PC-9 (cell line): ENCODE measurements around the gene FAM131A. TPM values are rescaled to one million over a fixed set of nuclear protein-coding genes. Genes with fewer than 3 reads are reported as not detected.

ENCODE experiments used
- BruUV-seq: library from RNA; stranded (reverse); fragments of 400-500 nt; replicated peaks from 2 replicates; lab custom pipeline; 2021; lab: Mats Ljungman, UMichigan
- CTCF ChIA-PET: fragments of 300-600 bp; sonication (Branson Sonifier 250); formaldehyde crosslinking; loops from one replicate; lab custom pipeline; 2022; ENCODE audit warnings: antibody characterized with exemption; lab: Charles Lee
- POLR2A ChIA-PET: fragments of 300-600 bp; sonication (Branson Sonifier 250); formaldehyde crosslinking; loops from one replicate; lab custom pipeline; 2022; ENCODE audit warnings: antibody characterized with exemption; ENCODE audit not compliant: unreplicated experiment; lab: Charles Lee
- DNase-seq, 2 experiments: peaks; one replicate each; pipeline versions ENCODE4 v3.0.0 to v3.0.0-alpha.2; 2015 to 2022; ENCODE audit warnings: mixed read lengths in 1 of 2
- H2AFZ ChIP-seq: fragments of 200-600 bp; sonication (generic); 2 replicates; pipeline ENCODE4 v1.8.1; 2017; ENCODE audit warnings: antibody characterized with exemption
- H3F3A ChIP-seq: fragments of 200-600 bp; sonication (generic); 2 replicates; pipeline ENCODE4 v1.8.1; 2017; ENCODE audit warnings: antibody characterized with exemption, mild to moderate bottlenecking, low read depth; ENCODE audit not compliant: insufficient read depth
- H3K27ac ChIP-seq: fragments of 200-600 bp; sonication (generic); 2 replicates; pipeline ENCODE4 v1.6.1; 2016; ENCODE audit warnings: mixed run types
- H3K27me3 ChIP-seq: fragments of 200-600 bp; sonication (generic); 2 replicates; pipeline ENCODE4 v1.6.1; 2016; ENCODE audit warnings: low read depth, mixed run types; ENCODE audit not compliant: insufficient read depth
- H3K36me3 ChIP-seq: fragments of 200-600 bp; sonication (generic); 2 replicates; pipeline ENCODE4 v1.6.1; 2016; ENCODE audit warnings: low read depth, mixed run types
- H3K4me1 ChIP-seq: fragments of 200-600 bp; sonication (generic); replicated peaks from 2 replicates; pipeline ENCODE4 v1.6.1; 2016; ENCODE audit warnings: mixed run types; ENCODE audit not compliant: insufficient read depth
- H3K4me2 ChIP-seq: fragments of 200-600 bp; sonication (generic); 2 replicates; pipeline ENCODE4 v1.6.1; 2017; ENCODE audit warnings: mixed run types
- H3K4me3 ChIP-seq: fragments of 200-600 bp; sonication (generic); 2 replicates; pipeline ENCODE4 v1.6.1; 2016; ENCODE audit warnings: mixed run types
- H3K79me2 ChIP-seq: fragments of 200-600 bp; sonication (generic); 2 replicates; pipeline ENCODE4 v1.6.1; 2017; ENCODE audit warnings: low read depth, mixed run types
- H3K9me2 ChIP-seq: fragments of 200-600 bp; sonication (generic); 2 replicates; pipeline ENCODE4 v1.8.1; 2017; ENCODE audit warnings: mild to moderate bottlenecking; ENCODE audit not compliant: insufficient read depth
- H3K9me3 ChIP-seq: fragments of 200-600 bp; sonication (generic); 2 replicates; pipeline ENCODE4 v1.8.1; 2016; ENCODE audit warnings: low read depth; ENCODE audit not compliant: insufficient read depth
- H4K20me1 ChIP-seq: fragments of 200-600 bp; sonication (generic); 2 replicates; pipeline ENCODE4 v1.8.1; 2017; ENCODE audit not compliant: insufficient read depth
- CTCF ChIP-seq: fragments of 200-600 bp; sonication (generic); conservative IDR thresholded peaks from 2 replicates; pipeline ENCODE4 v1.6.1; 2017; ENCODE audit warnings: mixed run types, antibody characterized with exemption, mild to moderate bottlenecking, moderate library complexity
- EZH2 ChIP-seq: fragments of 200-600 bp; sonication (generic); IDR thresholded peaks from 2 replicates; pipeline ENCODE4 v1.8.0; 2017; ENCODE audit warnings: antibody characterized with exemption, low read depth
- intact Hi-C: fragments of 100-400 bp; cut with micrococcal nuclease; formaldehyde crosslinking; loops from one replicate; pipeline ENCODE4 v1.10.0; 2022; ENCODE audit not compliant: unreplicated experiment
- total RNA-seq: library from RNA; stranded (reverse); gene quantifications from 2 replicates; pipeline ENCODE4 v1.2.3, GENCODE V29; 2021

FAM131A gene
- total RNA-seq, 1 experiment from 2014 or later: 25.5 TPM

DNA sequence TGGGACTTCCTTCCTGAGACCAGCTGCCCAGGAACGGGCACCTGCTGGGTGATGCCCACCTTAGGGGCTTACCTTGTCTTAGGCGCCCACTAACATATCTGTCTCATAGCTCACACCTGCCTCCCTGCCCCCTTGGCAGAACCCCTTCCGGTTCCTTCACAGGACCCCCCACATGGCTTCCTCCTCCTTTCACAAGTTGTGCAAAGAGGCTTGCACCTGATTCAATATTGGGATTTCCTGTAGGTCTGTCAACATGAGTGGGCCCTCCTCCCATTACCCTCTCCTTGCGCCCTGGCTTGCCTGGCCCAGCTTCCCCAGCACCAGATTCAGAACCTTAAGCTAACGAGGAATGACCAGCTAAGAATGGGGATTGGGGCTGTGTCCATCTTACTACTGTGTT is 40.0 kb downstream of the FAM131A start:
- H3F3A ChIP-seq: no peaks in the 10 kb centered on the region
- no peaks in the 10 kb centered on the region for H4K20me1 ChIP-seq
- ChIA-PET CTCF (interaction anchor here (0.6 kb wide), 1 partner anchor 27 kb away, joined by 6 read pairs; no protein-coding TSS in a partner anchor), POLR2A (no interaction called here)
- no peaks in the 10 kb centered on the region for H3K9me3 ChIP-seq
- BruUV-seq: no TSS peak
- no peaks in the 10 kb centered on the region for H3K9me2 ChIP-seq
- H3K79me2 ChIP-seq: no peaks in the 10 kb centered on the region
- no peaks in the 10 kb centered on the region for H3K36me3 ChIP-seq
- DNase-seq: no peak
- H3K4me3 ChIP-seq: no peak overlapping the region
- no peak overlapping the region for H3K27ac ChIP-seq
- H3K27me3 ChIP-seq: peaks cover 82% of the 10 kb centered on the region
- H2AFZ ChIP-seq: no peak overlapping the region
- no peaks in the 10 kb centered on the region for H3K4me1 ChIP-seq
- no peak overlapping the region for H3K4me2 ChIP-seq
- intact Hi-C loops: no loop called here
- TF ChIP-seq CTCF (no peak), EZH2 (no peak)

- CTCF ChIA-PET: interaction anchor here (0.6 kb wide), 1 partner anchor 27 kb away, joined by 6 read pairs; no protein-coding TSS in a partner anchor
- H3K4me2 ChIP-seq: no peak within 1 kb of the TSS
- no peak within 1 kb of the TSS for H2AFZ ChIP-seq
- H3K79me2 ChIP-seq: no peaks in the 10 kb centered on the region
- H3K4me1 ChIP-seq: no peaks in the 10 kb centered on the region
- H4K20me1 ChIP-seq: no peaks in the 10 kb centered on the region
- H3K36me3 ChIP-seq: no peaks in the 10 kb centered on the region
- POLR2A ChIA-PET: no interaction called here
- no peak for DNase-seq
- no peaks in the 10 kb centered on the region for H3K9me2 ChIP-seq
- H3K27ac ChIP-seq: no peak within 1 kb of the TSS
- H3K27me3 ChIP-seq: peaks cover 88% of the 10 kb centered on the region
- H3F3A ChIP-seq: no peaks in the 10 kb centered on the region
- H3K4me3 ChIP-seq: no peak within 1 kb of the TSS
- TF ChIP-seq EZH2 (no peak), CTCF (no peak)
- no peaks in the 10 kb centered on the region for H3K9me3 ChIP-seq
- intact Hi-C loops: no loop called here
- BruUV-seq: no TSS peak
Observed at GRCh38 chr3:184377882-184378445, 40.6 kb downstream of the FAM131A start, which contains the start of gene THPO. Gene THPO (minus strand): TSS chr3:184378207. CDS start chr3:184376259, 1,948 bp downstream.

GRCh38 chr3:184378651-184379357 is 41.4 kb downstream of the FAM131A start:
- H3K79me2 ChIP-seq: no peaks in the 10 kb centered on the region
- no peaks in the 10 kb centered on the region for H3K36me3 ChIP-seq
- no peaks in the 10 kb centered on the region for H3K9me2 ChIP-seq
- intact Hi-C loops: no loop called here
- no peak for DNase-seq
- ChIA-PET POLR2A (interaction anchor here (0.6 kb wide), 1 partner anchor 345 kb away, joined by 7 read pairs; no protein-coding TSS in a partner anchor), CTCF (no interaction called here)
- H2AFZ ChIP-seq: no peak overlapping the region
- H3K9me3 ChIP-seq: no peaks in the 10 kb centered on the region
- no TSS peak for BruUV-seq
- H3K4me2 ChIP-seq: no peak overlapping the region
- no peaks in the 10 kb centered on the region for H3K4me1 ChIP-seq
- no peak overlapping the region for H3K4me3 ChIP-seq
- H3K27me3 ChIP-seq: peaks cover 86% of the 10 kb centered on the region
- H4K20me1 ChIP-seq: no peaks in the 10 kb centered on the region
- no peak overlapping the region for H3K27ac ChIP-seq
- H3F3A ChIP-seq: no peaks in the 10 kb centered on the region
- TF ChIP-seq EZH2 (no peak), CTCF (no peak)
